ENCODE data around the gene ABCC1. TPM values are rescaled to one million over a fixed set of nuclear protein-coding genes. Genes with fewer than 3 reads are reported as not detected.

The ABCC1 gene
- total RNA-seq, 1 experiment from 2014 or later: 56.4 TPM

GRCh38 chr16:15988268-15989013 is 39.0 kb downstream of the ABCC1 start:
- H3K23me2 ChIP-seq (ENCODE audit: insufficient read length, low read depth, low read length, poor library complexity, severe bottlenecking): peaks cover 2% of the 10 kb centered on the region
- H3K79me2 ChIP-seq (ENCODE audit: insufficient read depth, low read length): peaks cover 11% of the 10 kb centered on the region; the same call in 1 of the 2 replicates
- H4K5ac ChIP-seq (ENCODE audit: insufficient read length, low read depth, low read length): no peak overlapping the region
- no peak overlapping the region for H3K4me2 ChIP-seq (ENCODE audit: insufficient read depth, insufficient read length, low read length)
- no peak overlapping the region for H2BK15ac ChIP-seq (ENCODE audit: low read depth, low read length)
- H2AK5ac ChIP-seq (ENCODE audit: insufficient read length, low read length): no peak overlapping the region
- no peak overlapping the region for H3K18ac ChIP-seq (ENCODE audit: insufficient read length, low read depth, low read length)
- no CpG with 5 or more reads among the region's 5 CpGs for WGBS (ENCODE audit: extremely low coverage, insufficient read length, low lambda C conversion rate)
- TF ChIP-seq CTCF (conservative IDR thresholded peaks at IDR 0.05): no peak
- no peak overlapping the region for H2BK120ac ChIP-seq (ENCODE audit: low read depth, low read length, poor library complexity, severe bottlenecking)
- H4K8ac ChIP-seq (replicated peaks; ENCODE audit: insufficient read length, low read depth, low read length): no peak overlapping the region
- peak overlapping the region; percentile 14 to 93 (median 21); a peak in 5 of 7 replicates for H3K27ac Mint-ChIP-seq
- H3K56ac ChIP-seq (ENCODE audit: insufficient read length, low read depth, low read length): no peak overlapping the region
- peak overlapping the region in 1 of 2 experiments; percentile 13; a peak in 2 of 5 replicates for H3K4me3 Mint-ChIP-seq
- no peak overlapping the region for H2AFZ ChIP-seq (ENCODE audit: low read length)
- H4K91ac ChIP-seq (ENCODE audit: insufficient read length, low read depth, low read length): no peak overlapping the region
- no peak overlapping the region for H3K23ac ChIP-seq (ENCODE audit: insufficient read length, low read depth, low read length)
- no peak overlapping the region for H3K9ac ChIP-seq (ENCODE audit: extremely low read depth, insufficient read length, low read length)
- no peaks in the 10 kb centered on the region for H3K27me3 Mint-ChIP-seq (ENCODE audit: low read depth)
- no peak overlapping the region for H3T11ph ChIP-seq (ENCODE audit: low read length)
- peaks cover 17 to 23% (median 19%) of the 10 kb centered on the region in 3 experiments for H3K36me3 Mint-ChIP-seq (ENCODE audit: insufficient read depth in 1 of 3, low read depth in 3 of 3)
- no peak for DNase-seq
- H3K14ac ChIP-seq (ENCODE audit: insufficient read depth, low read length): no peak overlapping the region
- H3K27ac ChIP-seq (ENCODE audit: insufficient read length, low read depth, low read length): no peak overlapping the region
- peaks cover 4% of the 10 kb centered on the region for H4K20me1 ChIP-seq (ENCODE audit: control insufficient read depth, insufficient read depth, insufficient read length)
- no peaks in the 10 kb centered on the region for H3K27me3 ChIP-seq (ENCODE audit: insufficient read depth, low read length)
- peaks cover 46 to 51% of the 10 kb centered on the region in 2 experiments for H3K4me1 Mint-ChIP-seq
- H2BK12ac ChIP-seq (ENCODE audit: insufficient read length, low read depth, low read length): no peak overlapping the region
- peaks cover 7% of the 10 kb centered on the region; the same call in 1 of the 2 replicates for H3K4me1 ChIP-seq (ENCODE audit: insufficient read depth, low read length)
- H2BK20ac ChIP-seq (ENCODE audit: low read depth, low read length, poor library complexity, severe bottlenecking): no peak overlapping the region
- peaks cover 2 to 9% of the 10 kb centered on the region in 2 experiments; a peak in 1 of 5 replicates for H3K9me3 Mint-ChIP-seq
- H3K79me1 ChIP-seq (ENCODE audit: insufficient read depth, low read depth, low read length, poor library complexity, severe bottlenecking): no peaks in the 10 kb centered on the region
- H3K4ac ChIP-seq (ENCODE audit: low read depth, low read length): no peak overlapping the region
- no peak overlapping the region for H2BK5ac ChIP-seq (ENCODE audit: insufficient read length, low read length)
- no peaks in the 10 kb centered on the region for H3K9me3 ChIP-seq (ENCODE audit: control insufficient read depth, low read depth, low read length)
